ENCODE results near the gene ZNF578. TPM values are rescaled to one million over a fixed set of nuclear protein-coding genes. Genes with fewer than 3 reads are reported as not detected.

Gene ZNF578
- total RNA-seq, 4 donors from 2014 or later, result 0.18 to 1.5 (median 0.41) TPM; not detected in 1

DNA sequence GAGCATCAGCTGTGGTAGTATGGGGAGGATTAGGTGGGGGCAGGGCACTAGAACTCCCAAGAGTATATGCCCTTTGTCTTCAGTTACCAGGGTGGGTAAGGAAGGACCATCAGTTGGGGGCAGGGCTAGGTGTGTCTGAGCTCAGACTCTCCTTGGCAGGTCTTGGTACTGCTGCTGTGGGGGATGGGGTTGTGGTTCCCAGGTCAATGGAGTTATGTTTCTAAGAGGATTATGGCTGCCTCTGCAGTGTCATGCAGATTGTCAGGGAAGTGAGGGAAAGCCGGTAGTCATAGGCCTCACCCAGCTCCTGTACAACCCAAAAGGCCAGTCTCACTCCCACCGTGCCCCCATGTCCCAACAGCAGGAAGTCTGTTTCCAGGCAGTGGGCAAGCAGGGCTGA lies 8.8 kb upstream of the ZNF578 start:
- intact Hi-C loops (cut with DNase I), result no loop called here
- no peak overlapping the region for H3K27ac ChIP-seq
- DNase-seq, result no peak
- TF ChIP-seq, protein P1, sequence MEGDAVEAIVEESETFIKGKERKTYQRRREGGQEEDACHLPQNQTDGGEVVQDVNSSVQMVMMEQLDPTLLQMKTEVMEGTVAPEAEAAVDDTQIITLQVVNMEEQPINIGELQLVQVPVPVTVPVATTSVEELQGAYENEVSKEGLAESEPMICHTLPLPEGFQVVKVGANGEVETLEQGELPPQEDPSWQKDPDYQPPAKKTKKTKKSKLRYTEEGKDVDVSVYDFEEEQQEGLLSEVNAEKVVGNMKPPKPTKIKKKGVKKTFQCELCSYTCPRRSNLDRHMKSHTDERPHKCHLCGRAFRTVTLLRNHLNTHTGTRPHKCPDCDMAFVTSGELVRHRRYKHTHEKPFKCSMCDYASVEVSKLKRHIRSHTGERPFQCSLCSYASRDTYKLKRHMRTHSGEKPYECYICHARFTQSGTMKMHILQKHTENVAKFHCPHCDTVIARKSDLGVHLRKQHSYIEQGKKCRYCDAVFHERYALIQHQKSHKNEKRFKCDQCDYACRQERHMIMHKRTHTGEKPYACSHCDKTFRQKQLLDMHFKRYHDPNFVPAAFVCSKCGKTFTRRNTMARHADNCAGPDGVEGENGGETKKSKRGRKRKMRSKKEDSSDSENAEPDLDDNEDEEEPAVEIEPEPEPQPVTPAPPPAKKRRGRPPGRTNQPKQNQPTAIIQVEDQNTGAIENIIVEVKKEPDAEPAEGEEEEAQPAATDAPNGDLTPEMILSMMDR (IDR thresholded peaks at IDR 0.05), result no peak
- TF ChIP-seq POLR2A (IDR thresholded peaks at IDR 0.05), result no peak
- H3K36me3 ChIP-seq, result no peaks in the 10 kb centered on the region
- 40% methylated on average over 1 of the region's 2 CpGs; no CpG with 5 or more reads in 1 of the 2 donors for WGBS, 2 donors
- no peaks in the 10 kb centered on the region for H3K4me1 ChIP-seq
- H3K27me3 ChIP-seq, result no peaks in the 10 kb centered on the region
- peaks cover 0 to 62% (median 7%) of the 10 kb centered on the region in 3 donors for H3K9me3 ChIP-seq
- no peak overlapping the region for H3K4me3 ChIP-seq

DNA sequence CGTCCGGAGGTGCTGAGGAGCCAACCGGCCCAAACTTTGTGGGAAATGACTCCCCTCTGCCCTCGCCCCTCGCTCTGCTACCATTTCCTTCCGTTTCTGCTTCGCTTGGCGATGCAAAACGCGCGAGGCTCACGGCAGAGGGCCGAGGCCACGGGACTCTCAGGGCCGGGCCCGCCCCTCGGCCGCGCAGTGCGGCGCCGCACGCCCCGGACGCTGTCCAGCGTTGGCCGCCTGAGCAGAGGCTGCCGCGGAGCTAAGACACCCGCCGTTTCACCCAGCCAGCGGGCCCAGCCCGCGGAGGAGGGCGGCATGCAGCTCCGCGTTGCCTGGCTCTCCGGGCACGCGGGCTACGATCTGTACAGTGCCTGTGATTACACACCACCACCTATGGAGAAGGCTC lies 2.1 kb upstream of the ZNF578 start:
- peaks cover 5 to 72% (median 36%) of the 10 kb centered on the region in 3 donors for H3K9me3 ChIP-seq
- intact Hi-C loops (cut with DNase I), result no loop called here
- H3K36me3 ChIP-seq, result peaks cover 0 to 4% (median 0%) of the 10 kb centered on the region in 3 donors
- 53 to 60% methylated on average over 2 to 7 of the region's 41 CpGs for WGBS, 2 donors
- H3K27ac ChIP-seq, result no peak overlapping the region
- H3K27me3 ChIP-seq, result peaks cover 0 to 5% (median 0%) of the 10 kb centered on the region in 4 donors
- peaks cover 0 to 9% (median 0%) of the 10 kb centered on the region in 3 donors for H3K4me1 ChIP-seq
- TF ChIP-seq POLR2A (IDR thresholded peaks at IDR 0.05), result no peak
- TF ChIP-seq, protein P1 (IDR thresholded peaks at IDR 0.05), result no peak
- peak overlapping the region in 1 of 4 donors; percentile 15 for H3K4me3 ChIP-seq
- no peak for DNase-seq

DNA sequence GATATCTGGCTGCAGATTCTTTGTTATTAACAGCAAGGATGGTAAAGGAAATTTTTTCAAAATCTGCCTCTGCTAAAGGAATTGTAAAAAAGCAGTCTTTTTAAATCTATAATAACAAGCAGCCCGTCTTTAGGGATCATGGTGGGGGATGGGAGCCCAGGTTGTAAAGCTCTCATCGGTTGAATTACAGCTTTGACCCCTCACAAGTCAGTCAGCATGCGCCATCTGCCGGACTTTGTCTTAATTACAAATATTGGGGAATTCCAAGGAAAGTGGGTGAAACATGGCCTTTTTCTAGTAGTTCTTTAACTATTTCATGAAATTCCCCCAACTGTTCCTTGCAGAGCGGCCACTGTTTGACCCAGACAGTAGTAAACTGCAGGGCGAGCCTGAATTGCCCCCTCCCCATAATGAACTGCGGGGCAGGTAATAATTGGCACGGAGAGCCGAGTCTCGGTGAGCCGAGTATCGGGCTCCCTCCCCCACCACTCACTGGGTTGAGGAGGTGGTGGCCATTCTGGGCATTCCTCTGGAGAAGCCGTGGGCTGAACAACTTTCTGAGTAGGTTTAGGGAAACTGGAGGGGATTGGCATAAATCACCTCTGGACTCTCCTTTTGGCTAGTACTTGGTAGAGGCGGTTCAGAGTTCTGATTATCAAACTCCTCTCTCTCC lies 11.6 kb downstream of the ZNF578 start:
- WGBS, 2 donors, result 86% methylated on average over 13 to 14 of the region's 14 CpGs

DNA sequence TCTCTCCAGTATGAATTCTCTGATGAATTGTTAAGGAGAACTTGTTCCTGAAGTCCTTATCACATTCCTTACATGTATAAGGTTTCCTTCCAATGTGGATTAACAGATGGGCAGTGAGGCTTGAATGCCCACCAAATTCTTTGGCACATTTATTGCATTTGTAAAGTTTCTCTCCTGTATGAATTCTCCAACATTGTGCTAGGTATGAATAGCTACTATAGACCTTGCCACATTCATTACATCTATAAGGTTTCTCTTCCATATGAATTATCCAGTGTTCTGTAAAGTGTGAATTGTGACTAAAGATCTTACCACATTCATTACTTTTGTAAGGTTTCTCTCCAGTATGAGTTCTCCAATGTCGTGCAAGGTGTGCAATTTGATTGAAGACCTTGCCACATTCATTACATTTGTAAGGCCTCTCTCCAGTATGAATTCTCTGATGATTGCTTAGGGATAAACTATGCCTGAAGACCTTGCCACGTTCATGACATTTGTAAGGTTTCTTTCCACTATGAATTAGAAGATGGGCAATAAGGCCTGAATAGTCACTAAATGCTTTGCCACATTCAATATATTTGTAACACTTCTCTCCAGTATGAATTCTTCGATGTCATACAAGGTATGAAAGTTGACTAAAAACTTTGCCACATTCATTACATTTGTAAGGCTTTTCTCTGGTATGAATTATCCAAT lies 20.4 kb downstream of the ZNF578 start:
- 83 to 87% methylated on average over 3 of the region's 3 CpGs for WGBS, 2 donors
- intact Hi-C loops (cut with DNase I), result no loop called here
- TF ChIP-seq, protein P1 (IDR thresholded peaks at IDR 0.05), result no peak
- no peak for TF ChIP-seq POLR2A (IDR thresholded peaks at IDR 0.05)
- no peaks in the 10 kb centered on the region for H3K4me1 ChIP-seq
- H3K4me3 ChIP-seq, result no peak overlapping the region
- H3K36me3 ChIP-seq, result no peaks in the 10 kb centered on the region
- H3K9me3 ChIP-seq, result peaks cover 11 to 100% (median 96%) of the 10 kb centered on the region in 3 donors
- no peak for DNase-seq
- no peak overlapping the region for H3K27ac ChIP-seq
- no peaks in the 10 kb centered on the region for H3K27me3 ChIP-seq

More for the DNA sequence above, 11.6 kb downstream of the ZNF578 start:
- intact Hi-C loops (cut with DNase I), result no loop called here
- DNase-seq, result no peak
- Histone ChIP-seq H3K36me3 (peaks cover 0 to 15% (median 0%) of the 10 kb centered on the region in 3 donors), H3K27me3 (no peaks in the 10 kb centered on the region), H3K4me3 (no peak overlapping the region), H3K27ac (no peak overlapping the region), H3K9me3 (peaks cover 0 to 100% (median 55%) of the 10 kb centered on the region in 3 donors), H3K4me1 (no peaks in the 10 kb centered on the region)
- TF ChIP-seq, protein P1 (IDR thresholded peaks at IDR 0.05), result no peak
- TF ChIP-seq POLR2A (IDR thresholded peaks at IDR 0.05), result no peak

Data from esophagus squamous epithelium (tissue), 5 donors.